HG03558 (cell line): ENCODE measurements around the gene ATPAF1.
A peak's percentile ranks its signal among the peaks of the same experiment; 100 is the strongest.
"Not testable (repeated sequence)": the region's sequence is repeated elsewhere in the genome, so short reads cannot be mapped to it uniquely, and the experiment has no call there.

Experiments
- ATAC-seq: cut with Tn5 transposase; IDR thresholded peaks from one replicate; pipeline ENCODE4 v1.9.1; 2021; ENCODE audit warnings: moderate number of reproducible peaks; ENCODE audit not compliant: unreplicated experiment; ENCODE audit errors: extremely low read depth

Gene ATPAF1, protein sequence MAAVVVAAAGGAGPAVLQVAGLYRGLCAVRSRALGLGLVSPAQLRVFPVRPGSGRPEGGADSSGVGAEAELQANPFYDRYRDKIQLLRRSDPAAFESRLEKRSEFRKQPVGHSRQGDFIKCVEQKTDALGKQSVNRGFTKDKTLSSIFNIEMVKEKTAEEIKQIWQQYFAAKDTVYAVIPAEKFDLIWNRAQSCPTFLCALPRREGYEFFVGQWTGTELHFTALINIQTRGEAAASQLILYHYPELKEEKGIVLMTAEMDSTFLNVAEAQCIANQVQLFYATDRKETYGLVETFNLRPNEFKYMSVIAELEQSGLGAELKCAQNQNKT

DNA sequence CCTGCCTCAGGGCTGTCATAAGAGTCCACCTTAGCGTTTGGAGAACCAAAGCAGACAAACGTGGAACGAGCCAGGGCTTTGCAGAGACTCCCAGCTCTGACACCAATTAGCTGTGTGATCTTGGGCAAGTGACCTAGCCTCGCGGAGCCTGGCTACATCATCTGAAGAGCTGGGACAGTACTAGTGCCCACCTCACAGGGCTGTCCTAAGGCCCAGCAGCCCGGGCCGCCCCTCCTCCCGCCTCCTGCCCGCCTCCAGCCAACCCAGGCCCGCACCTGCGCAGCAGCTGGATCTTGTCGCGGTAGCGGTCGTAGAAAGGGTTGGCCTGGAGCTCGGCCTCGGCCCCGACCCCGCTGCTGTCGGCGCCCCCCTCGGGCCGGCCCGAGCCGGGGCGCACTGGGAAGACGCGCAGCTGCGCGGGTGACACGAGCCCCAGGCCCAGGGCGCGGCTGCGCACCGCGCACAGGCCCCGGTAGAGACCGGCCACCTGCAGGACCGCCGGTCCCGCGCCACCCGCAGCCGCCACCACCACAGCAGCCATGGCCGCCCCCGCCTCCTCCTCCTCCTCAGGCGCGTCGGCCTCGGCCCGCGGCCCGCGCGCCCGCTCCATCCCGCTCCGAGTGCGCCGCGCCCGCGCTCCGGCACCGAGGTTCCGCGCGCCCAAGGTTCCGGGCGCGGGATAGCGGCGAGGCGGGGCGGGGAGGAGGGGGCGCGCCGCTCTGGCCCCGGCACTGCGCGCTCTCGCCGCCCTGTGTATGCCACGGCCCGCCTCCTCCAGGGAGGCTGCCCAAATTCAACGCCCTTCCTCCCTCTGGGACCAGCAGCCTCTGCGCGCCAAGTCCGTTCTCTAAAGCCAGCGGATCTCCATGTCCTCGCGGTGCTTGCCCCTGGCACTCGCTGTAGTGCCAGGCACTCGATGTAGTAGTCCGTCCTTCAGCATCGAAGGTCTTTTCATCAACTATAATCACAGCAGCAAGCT lies at the start of gene ATPAF1:
TSS of gene ATPAF1 (minus strand) at position 583 of the 979 bp plus-strand sequence. CDS start at position 541, 42 bp downstream.
- peak; percentile 53 for ATAC-seq

DNA sequence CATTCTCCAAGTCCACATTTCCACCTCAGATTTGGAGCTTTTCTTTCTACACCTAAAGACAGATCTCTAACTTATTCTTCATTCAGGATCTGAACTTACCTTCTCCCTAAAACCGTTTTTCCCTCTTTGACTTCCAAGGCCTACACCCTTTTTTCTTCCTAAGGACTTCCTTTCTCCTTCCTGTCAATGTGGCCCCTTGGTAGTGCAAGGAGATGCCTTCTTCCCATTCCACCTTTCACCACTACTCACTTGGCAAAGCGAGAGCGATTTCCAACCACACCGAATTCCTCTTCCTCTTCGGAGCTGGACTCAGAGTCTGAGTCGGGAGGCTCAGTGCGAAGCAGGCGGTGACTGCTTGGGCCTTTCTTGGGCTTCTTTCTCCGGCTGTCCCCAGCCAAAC lies 49.5 kb upstream of the ATPAF1 start:
- no peak for ATAC-seq

DNA sequence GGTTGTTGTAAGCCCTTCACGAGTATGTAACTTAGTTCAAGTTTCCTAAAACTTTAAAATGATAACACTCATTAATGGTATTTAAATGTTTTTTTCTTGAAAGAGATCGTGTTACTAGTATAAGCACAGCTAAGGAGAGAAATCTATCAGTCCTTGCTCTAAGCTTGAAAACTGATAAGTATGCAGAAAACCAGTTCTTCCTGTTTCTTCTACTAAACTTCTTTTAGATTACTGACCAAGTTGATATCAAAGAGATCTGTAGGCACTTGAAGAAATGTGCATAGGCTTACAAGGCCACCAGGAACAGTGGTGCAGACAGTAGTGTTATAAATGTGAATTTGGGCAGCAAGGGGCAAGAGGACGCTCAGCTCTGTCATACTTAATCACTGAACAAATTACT lies 46.8 kb upstream of the ATPAF1 start:
- no peak for ATAC-seq

DNA sequence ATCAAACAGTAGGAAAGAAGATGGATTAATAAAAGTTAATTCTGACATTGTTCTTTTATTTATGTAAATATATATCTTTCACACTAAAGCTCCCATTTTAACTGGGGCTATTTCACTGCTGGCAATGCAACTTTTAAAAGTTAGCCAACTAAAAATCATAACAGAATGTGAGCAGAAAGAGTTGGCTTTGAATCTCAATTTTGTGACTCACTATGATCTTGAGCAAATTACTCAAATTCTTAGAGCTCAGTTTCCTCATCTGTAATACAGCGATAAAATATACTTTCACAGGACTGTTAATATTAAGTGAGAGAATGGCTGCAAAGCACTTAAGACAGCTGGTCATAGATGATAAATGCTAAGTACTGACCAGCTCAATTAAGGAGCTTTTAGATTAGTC lies 40.0 kb upstream of the ATPAF1 start:
- no peak for ATAC-seq

DNA sequence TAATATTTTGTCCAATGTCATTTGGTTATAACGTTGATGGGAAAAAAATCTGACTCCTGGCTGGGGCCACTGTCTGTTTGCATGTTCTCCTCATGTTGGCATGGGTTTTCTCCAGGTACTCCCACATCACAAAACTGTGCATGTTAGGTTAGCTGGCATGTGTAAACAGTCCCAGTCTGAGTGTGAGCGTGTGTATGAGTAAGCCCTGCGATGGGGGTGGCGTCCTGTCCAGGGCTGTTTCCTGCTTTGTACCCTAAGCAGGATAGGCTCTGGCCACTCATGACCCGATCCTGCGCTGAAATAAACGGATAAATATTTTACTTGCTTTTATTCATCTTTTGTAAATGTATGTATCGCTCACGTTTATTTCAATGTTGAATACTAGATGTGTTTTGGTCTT lies 37.2 kb upstream of the ATPAF1 start:
- no peak for ATAC-seq

DNA sequence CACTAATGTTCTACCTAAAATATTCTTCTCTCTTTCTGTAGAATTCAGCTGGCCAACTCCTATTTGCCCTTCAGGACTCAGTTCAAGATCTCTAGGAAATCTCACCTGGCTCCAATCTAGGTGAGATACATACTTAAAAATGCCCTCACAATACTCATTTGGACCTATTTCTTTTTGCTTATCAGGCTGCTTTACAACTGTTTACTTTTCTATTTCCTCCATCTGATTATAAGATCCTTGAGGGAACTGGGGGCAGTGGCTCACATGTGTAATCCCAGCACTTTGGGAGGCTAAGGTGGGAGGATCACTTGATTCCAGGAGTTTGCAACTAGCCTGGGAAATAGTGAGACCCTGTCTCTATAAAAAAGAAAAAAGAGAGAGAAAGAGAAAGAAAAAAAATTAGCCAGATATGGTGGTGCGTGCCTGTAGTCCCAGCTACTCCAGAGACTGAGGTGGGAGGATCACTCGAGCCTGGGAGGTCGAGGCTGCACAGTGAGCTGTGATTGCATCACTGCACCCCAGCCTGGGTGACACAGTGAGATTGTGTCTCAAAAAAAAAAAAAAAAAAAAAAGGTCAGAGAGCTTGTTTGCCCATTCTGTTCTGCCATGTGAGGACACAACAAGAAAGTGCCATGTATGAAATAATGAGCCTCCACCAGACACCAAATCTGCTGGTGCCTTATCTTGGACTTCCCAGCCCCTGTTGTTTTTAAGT lies 35.9 kb upstream of the ATPAF1 start:
- no peak for ATAC-seq

DNA sequence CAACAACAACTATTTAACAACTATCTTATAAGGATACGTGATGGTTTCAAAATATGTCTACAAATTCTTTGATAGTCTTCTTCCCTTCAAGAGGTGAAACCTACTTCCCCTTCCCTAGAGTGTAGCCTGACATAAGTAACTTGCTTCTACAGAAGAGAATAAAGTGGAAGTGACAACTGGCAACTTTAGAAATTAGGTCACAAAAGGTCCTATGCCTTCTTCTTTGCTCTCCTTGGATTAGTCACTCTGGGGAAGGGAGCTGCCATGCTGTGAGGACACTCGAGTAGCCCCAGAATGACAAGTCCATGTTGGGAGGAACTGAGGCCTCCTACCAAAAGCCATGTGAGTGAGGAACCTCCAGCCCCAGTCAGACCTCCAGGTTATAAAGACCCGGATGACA lies 31.5 kb upstream of the ATPAF1 start:
- ATAC-seq = no peak

DNA sequence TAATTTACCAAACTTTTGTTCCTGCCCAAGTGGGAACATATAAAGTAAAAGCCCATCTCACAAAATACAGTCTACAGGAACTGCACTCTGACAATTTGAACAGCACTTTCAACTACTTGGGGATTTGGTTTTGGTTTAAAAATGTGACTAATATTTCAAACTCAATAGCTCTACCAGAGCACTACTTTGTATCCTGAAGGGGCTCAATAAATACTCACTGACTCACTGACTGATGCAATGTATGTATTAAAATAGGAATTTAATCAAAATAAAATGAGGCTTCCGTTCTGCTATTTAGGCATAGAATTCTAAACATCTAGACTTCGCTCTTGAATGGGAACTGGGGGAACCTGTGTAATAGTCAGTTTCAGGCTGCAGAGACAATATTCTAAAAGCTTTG lies 28.9 kb upstream of the ATPAF1 start:
- ATAC-seq = no peak

DNA sequence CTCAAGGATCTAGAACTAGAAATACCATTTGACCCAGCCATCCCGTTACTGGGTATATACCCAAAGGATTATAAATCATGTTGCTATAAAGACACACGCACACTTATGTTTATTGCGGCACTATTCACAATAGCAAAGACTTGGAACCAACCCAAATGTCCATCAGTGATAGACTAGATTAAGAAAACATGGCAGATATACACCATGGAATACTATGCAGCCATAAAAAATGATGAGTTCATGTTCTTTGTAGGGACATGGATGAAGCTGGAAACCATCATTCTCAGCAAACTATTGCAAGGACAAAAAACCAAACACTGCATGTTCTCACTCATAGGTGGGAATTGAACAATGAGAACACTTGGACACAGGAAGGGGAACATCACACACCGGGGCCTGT lies 26.5 kb upstream of the ATPAF1 start:
- ATAC-seq = not testable (repeated sequence)

DNA sequence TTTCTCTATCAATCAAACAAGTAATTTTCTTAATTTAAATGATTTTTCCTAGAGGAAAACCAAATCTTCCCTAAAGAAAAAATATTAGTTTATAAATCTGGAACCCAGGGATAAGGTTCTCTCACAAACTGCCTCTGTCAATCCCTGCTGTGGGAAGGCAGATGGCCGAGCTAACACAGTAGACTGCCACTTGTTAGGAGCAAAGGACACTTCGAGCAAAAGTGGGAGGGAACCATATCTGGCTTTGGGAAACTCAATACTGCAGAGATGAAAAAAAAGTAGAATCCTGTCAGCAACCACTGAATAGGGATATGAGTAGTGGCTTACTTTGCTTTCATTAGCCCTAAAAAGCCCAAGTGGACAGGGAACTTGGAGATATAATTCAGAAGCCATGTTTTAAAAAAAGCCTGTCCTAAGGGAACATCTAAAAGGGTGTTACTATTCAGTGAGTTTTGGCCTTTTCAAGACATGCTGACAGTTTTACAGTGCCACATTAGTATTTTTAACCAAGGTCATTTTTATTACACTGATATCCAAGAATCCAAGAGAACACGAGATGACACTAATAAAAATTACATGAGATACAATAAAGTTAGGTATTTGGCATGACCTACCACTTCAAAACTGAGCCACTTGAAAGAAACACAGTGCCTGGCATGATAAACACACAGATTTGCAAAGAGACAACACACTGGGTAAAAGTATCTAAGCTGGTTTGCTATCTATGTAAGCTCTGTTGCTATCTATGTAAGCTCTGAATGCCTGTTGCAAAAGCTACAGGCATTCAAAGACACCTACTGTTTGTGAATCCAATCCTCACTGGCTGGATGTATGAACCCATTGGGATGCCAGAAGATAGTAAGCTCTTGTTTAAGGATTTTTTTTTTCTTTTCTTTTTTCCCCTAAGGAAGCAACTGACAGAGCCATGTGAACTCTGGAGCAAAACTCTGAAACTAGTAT lies 24.9 kb upstream of the ATPAF1 start:
- no peak for ATAC-seq

DNA sequence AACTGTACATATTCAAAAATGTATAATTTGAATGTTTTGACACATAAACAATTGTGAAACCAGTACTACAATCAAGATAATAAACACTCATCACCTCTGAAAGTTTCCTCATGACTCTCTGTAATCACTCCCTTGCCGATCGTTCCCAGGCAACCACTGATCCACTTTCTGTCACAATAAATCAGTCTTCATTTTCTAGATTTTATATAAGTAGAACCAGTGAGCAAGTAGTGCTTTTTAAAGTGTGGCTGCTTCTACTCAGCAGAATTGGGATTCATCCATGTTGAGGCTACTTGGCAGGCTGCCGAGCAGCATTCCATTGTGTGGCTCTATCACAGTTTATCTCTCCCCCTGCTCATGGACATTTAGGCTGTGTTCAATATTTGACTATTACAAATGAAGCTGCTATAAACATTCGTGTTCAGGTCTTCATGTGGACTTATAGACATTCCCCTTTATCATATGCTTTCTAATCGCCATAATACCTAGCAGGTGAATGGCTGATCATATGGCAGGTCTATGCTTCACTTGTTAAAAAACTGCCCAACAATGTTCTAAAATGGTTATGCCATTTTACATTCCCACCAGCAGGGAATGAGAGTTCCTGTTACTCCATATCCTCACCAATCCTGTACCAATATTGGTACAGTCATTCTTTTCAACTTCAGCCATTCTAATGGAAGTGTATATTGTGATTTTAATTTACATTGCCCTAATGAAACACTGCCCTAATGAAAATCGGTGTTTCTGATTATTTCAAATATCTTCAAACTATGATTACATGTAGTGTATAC lies 24.0 kb upstream of the ATPAF1 start:
- ATAC-seq = no peak

DNA sequence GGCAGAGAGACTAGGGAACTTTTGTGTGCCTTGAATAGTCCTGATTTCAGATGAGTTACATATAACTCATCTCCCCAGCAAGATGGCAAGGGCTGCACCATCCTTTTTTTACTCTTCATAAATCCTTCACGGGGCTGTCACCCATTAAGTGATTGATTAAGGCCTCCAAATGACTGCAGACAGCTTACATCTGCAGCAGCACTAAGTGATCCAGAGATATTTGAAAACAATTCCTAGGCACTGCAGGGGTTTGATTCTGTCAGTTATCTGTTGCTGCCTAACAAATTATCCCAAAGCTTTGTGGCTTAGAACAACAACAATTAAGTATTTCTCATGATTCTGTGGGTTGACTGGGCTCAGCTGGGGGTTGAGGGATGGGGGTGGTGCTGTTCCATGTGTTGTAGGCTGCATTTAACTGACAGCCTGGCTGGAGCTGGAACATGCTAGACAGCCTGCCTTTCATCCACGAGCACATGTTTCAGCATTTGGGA lies 22.8 kb upstream of the ATPAF1 start:
- no peak for ATAC-seq

DNA sequence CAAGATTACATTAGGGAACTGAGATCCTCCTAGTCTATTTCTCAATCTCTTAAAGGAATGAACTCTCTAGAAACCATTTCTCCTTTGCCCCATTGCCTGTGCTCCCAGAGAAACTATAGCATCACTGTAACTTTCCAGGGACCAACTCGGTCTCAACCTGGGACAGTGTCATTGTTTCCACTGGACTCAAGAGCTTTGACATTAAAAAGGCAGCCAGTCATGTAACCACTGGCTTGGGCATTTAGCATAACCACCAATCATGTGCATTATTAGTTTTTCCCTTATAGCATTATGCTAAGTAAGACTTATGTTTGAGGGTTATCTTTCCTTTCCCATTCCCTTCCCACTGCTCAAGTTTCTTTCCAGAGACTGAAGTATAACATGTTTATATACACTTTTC lies 21.7 kb upstream of the ATPAF1 start:
- ATAC-seq = no peak

DNA sequence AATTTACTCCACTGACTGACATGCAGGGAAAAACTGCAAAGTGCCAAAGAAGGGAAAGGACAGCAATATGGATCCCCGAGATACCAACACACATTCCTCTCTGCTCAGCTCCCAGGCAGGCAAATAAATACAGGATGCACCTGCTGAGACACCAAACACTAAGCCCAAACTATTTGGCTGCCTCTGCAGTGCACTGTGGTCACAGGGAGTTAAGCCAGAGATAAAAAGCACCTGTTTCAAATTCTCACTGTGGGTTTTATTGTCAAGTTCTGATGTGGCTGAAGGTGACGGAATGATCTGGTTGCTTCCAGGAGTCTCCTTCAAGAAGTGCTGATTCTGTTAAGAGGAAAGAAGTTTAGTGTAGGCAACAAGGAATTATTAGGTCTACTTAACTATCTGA lies 21.2 kb upstream of the ATPAF1 start:
- ATAC-seq = no peak

DNA sequence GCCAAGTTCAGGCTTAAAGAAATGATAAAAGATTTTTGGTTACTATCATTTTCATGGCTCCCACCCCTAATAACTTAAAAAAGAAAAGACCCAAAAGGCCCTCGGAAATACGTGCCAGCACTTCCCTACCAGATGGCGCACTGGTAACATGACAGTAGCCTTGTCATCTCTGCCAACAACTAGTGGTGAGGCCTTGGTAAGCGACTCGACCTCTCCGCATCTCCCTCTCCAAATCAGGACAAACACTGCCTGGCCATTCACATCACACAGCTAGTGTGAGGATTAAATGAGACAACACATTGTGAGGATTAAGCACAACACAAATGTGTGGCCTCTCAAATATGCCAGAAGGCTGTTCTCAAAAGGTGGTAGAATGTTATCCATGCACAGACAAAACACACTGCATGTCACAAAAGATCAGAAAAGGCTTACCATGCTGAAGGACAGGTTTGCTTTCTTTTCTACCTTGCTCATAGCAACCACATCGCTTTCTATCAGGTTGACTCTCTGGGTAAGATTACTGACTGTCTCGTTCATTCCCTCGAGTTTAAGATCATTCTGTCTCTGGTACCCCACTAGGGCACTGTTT lies 19.9 kb upstream of the ATPAF1 start:
- ATAC-seq = no peak

DNA sequence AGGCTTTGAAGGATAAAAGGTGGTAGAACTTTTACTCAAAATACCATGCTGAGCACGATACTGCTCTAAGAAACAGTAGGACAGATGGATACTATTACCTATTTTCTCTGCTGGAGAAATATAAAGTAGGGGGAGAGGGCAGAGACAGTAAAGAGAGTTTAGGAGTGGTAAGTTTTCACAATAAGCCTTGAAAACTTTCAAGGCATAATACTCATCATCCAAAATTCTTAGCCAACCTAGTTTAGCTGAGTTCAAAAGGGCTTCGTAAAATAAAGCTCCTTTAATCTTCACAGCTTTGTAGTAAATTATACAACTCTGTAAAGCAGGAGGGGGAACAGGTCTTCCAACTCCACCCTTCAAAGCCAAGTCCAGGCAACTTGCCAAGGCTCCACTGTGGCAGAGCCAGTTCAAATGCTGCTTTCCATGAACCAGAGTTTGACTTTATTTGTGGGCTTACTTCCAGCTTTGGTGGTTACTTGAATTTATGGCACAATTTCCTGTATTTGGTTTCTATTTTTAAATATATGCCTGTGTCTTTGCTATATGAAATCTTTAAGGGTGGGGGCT lies 19.0 kb upstream of the ATPAF1 start:
- ATAC-seq = no peak

DNA sequence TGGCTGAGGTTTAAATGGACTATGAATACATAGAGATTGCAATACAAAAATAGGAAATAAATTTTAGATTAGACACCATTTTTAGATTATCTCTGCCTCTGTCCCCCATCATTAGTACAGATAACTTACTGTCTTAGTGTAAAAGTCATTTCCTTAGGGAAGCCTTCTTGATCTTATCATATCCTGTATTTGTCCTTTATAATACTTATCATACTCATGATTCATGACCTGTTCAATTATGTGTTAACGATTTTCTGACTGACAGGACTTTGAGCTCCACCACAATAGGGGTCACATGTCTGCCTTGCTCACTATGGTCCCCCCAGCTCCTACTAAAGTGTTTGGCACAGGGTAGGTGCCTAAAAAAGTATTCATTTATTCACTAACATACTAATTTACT lies 18.1 kb upstream of the ATPAF1 start:
- ATAC-seq = no peak

DNA sequence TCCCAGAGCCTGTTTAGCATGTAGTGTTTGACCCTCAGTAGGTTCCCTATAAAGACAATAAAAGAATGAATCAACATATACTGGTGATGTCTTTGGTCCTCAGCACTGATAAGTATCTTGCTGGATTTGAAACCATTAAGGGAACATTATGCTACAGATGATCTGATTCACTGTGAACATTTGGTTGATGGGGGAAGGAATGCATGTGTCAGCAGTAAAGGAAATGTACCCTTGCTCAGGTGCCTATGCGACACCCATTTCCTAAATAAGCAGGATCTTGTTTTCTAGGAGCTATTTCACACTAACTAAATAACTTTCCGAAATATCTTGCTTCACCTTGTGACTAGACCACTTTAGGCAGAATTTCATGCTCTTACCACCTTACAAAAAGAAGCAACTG lies 16.5 kb upstream of the ATPAF1 start:
- no peak for ATAC-seq
